ENCODE results near the gene PCNT.

The PCNT gene

GRCh38 chr21:46284733-46285132 is 39.2 kb upstream of the PCNT start:
- Histone ChIP-seq H3K79me2 (ENCODE audit: insufficient read depth, low read length) (peaks cover 78% of the 10 kb centered on the region), H3K9ac (ENCODE audit: low read length) (peak overlapping the region; percentile 91), H3K4me2 (ENCODE audit: low read depth, low read length, poor library complexity, severe bottlenecking) (peak overlapping the region; percentile 86), H4K20me1 (ENCODE audit: low read depth, low read length) (no peaks in the 10 kb centered on the region; the same call in 1 of the 2 replicates), H3K4me3 (ENCODE audit: insufficient read depth, low read length, poor library complexity, severe bottlenecking) (peak overlapping the region; percentile 83), H3F3A (ENCODE audit: insufficient read depth) (peaks cover 16% of the 10 kb centered on the region; the same call in 1 of the 2 replicates), H3K27ac (ENCODE audit: low read depth, low read length) (no peak overlapping the region), H3K36me3 (ENCODE audit: low read length) (peaks cover 10% of the 10 kb centered on the region; the same call in 1 of the 2 replicates), H3K9me3 (ENCODE audit: insufficient read depth, low read length) (no peaks in the 10 kb centered on the region), H3K9me2 (replicated peaks; ENCODE audit: insufficient read depth, low read length) (no peaks in the 10 kb centered on the region), H3K27me3 (ENCODE audit: low read length) (no peaks in the 10 kb centered on the region), H2AFZ (ENCODE audit: low read depth, low read length, severe bottlenecking) (no peak overlapping the region)
- TF ChIP-seq CTCF (IDR thresholded peaks at IDR 0.05; ENCODE audit: insufficient read depth, low read length, poor library complexity, severe bottlenecking), result no peak
- no peak for TF ChIP-seq EZH2phosphoT487 (conservative IDR thresholded peaks at IDR 0.05; ENCODE audit: low read length)

GRCh38 chr21:46285206-46285661 is 38.7 kb upstream of the PCNT start, which contains the start of gene MCM3AP:
Gene MCM3AP, minus strand, starts transcription at chr21:46285611. Its CDS starts 325 bp downstream, at chr21:46285286.
- Histone ChIP-seq H3K9me3 (ENCODE audit: insufficient read depth, low read length) (no peaks in the 10 kb centered on the region), H3K27ac (ENCODE audit: low read depth, low read length) (peak within 1 kb of the TSS; percentile 69), H3K9me2 (replicated peaks; ENCODE audit: insufficient read depth, low read length) (no peaks in the 10 kb centered on the region), H3F3A (ENCODE audit: insufficient read depth) (peaks cover 16% of the 10 kb centered on the region; the same call in 1 of the 2 replicates), H3K79me2 (ENCODE audit: insufficient read depth, low read length) (peaks cover 78% of the 10 kb centered on the region), H2AFZ (ENCODE audit: low read depth, low read length, severe bottlenecking) (peak within 1 kb of the TSS; percentile 81), H3K4me2 (ENCODE audit: low read depth, low read length, poor library complexity, severe bottlenecking) (peak within 1 kb of the TSS; percentile 86), H3K36me3 (ENCODE audit: low read length) (peaks cover 6% of the 10 kb centered on the region; the same call in 1 of the 2 replicates), H4K20me1 (ENCODE audit: low read depth, low read length) (no peaks in the 10 kb centered on the region; the same call in 1 of the 2 replicates), H3K27me3 (ENCODE audit: low read length) (no peaks in the 10 kb centered on the region), H3K4me3 (ENCODE audit: insufficient read depth, low read length, poor library complexity, severe bottlenecking) (peak within 1 kb of the TSS; percentile 83), H3K9ac (ENCODE audit: low read length) (peak within 1 kb of the TSS; percentile 91)
- no peak for TF ChIP-seq EZH2phosphoT487 (conservative IDR thresholded peaks at IDR 0.05; ENCODE audit: low read length)
- TF ChIP-seq CTCF (IDR thresholded peaks at IDR 0.05; ENCODE audit: insufficient read depth, low read length, poor library complexity, severe bottlenecking), result no peak

- peak within 1 kb of the TSS; percentile 86 for H3K4me2 ChIP-seq (ENCODE audit: low read depth, low read length, poor library complexity, severe bottlenecking)
- H3K36me3 ChIP-seq (ENCODE audit: low read length), result peaks cover 6% of the 10 kb centered on the region; the same call in 1 of the 2 replicates
- TF ChIP-seq CTCF (IDR thresholded peaks at IDR 0.05; ENCODE audit: insufficient read depth, low read length, poor library complexity, severe bottlenecking), result peak; percentile 37
- no peak for TF ChIP-seq EZH2phosphoT487 (conservative IDR thresholded peaks at IDR 0.05; ENCODE audit: low read length)
- no peaks in the 10 kb centered on the region for H3K9me3 ChIP-seq (ENCODE audit: insufficient read depth, low read length)
- no peaks in the 10 kb centered on the region; the same call in 1 of the 2 replicates for H4K20me1 ChIP-seq (ENCODE audit: low read depth, low read length)
- no peaks in the 10 kb centered on the region for H3K9me2 ChIP-seq (replicated peaks; ENCODE audit: insufficient read depth, low read length)
- no peaks in the 10 kb centered on the region for H3K27me3 ChIP-seq (ENCODE audit: low read length)
- H3K4me3 ChIP-seq (ENCODE audit: insufficient read depth, low read length, poor library complexity, severe bottlenecking), result peak within 1 kb of the TSS; percentile 83
- H3K79me2 ChIP-seq (ENCODE audit: insufficient read depth, low read length), result peaks cover 72% of the 10 kb centered on the region
- H3K9ac ChIP-seq (ENCODE audit: low read length), result peak within 1 kb of the TSS; percentile 91
- H2AFZ ChIP-seq (ENCODE audit: low read depth, low read length, severe bottlenecking), result peak within 1 kb of the TSS; percentile 81
- H3F3A ChIP-seq (ENCODE audit: insufficient read depth), result peaks cover 16% of the 10 kb centered on the region; the same call in 1 of the 2 replicates
- H3K27ac ChIP-seq (ENCODE audit: low read depth, low read length), result peak within 1 kb of the TSS; percentile 69
These were observed 38.0 kb upstream of the PCNT start, which contains the start of gene YBEY for GRCh38 chr21:46285761-46286647. Gene YBEY, plus strand, starts transcription at chr21:46286342. Its CDS starts 572 bp downstream, at chr21:46286914.

All from SU-DHL-6 (cell line).